HT-29 (cell line): ENCODE data around the gene PASK. TPM values are rescaled to one million over a fixed set of nuclear protein-coding genes. Genes with fewer than 3 reads are reported as not detected.

Experiments
- DNase-seq: peaks from one replicate; pipeline ENCODE4 v3.0.0-alpha.2; 2015; ENCODE audit warnings: low spot score
- total RNA-seq: library from RNA; depleted of rRNA; stranded (reverse); fragments of >200 nt; shearing (Covaris generic); gene quantifications from 2 replicates; pipeline ENCODE4 v1.2.3, GENCODE V29; 2014

PASK gene
- total RNA-seq, 1 experiment from 2014 or later: 15.9 TPM

GRCh38 chr2:241082341-241083090 lies 66.8 kb downstream of the PASK start:
- DNase-seq: no peak

GRCh38 chr2:241081643-241082340 lies 67.5 kb downstream of the PASK start:
- DNase-seq: no peak

- DNase-seq: no peak
These were observed 68.1 kb downstream of the PASK start for GRCh38 chr2:241081190-241081642.

- no peak for DNase-seq
These were observed 68.7 kb downstream of the PASK start for GRCh38 chr2:241080405-241081189.

GRCh38 chr2:241074901-241075540 lies 74.3 kb downstream of the PASK start:
- no peak for DNase-seq

- DNase-seq: no peak
These were observed 75.0 kb downstream of the PASK start for GRCh38 chr2:241074065-241074818.

GRCh38 chr2:241073166-241074064 lies 75.9 kb downstream of the PASK start:
- no peak for DNase-seq

- DNase-seq: no peak
These were observed 76.6 kb downstream of the PASK start for GRCh38 chr2:241072553-241073165.

- DNase-seq: no peak
These were observed 77.1 kb downstream of the PASK start for GRCh38 chr2:241072151-241072550.

- DNase-seq: no peak
These were observed 77.6 kb downstream of the PASK start for GRCh38 chr2:241071677-241072111.

- no peak for DNase-seq
These were observed 78.2 kb downstream of the PASK start for GRCh38 chr2:241070811-241071676.

- no peak for DNase-seq
These were observed 78.9 kb downstream of the PASK start for GRCh38 chr2:241070361-241070760.

GRCh38 chr2:241069821-241070281 lies 79.4 kb downstream of the PASK start:
- no peak for DNase-seq

GRCh38 chr2:241068942-241069810 lies 80.1 kb downstream of the PASK start:
- DNase-seq: no peak

- no peak for DNase-seq
These were observed 80.9 kb downstream of the PASK start for GRCh38 chr2:241068136-241068941.

GRCh38 chr2:241067501-241068135 lies 81.7 kb downstream of the PASK start:
- no peak for DNase-seq
